Lower leg skin (tissue), 4 donors: ENCODE results near the gene LRRC75A. TPM values are rescaled to one million over a fixed set of nuclear protein-coding genes. Genes with fewer than 3 reads are reported as not detected.

ENCODE experiments used
- DNase-seq, 2 donors: peaks; one replicate each; pipeline ENCODE4 v3.0.0-alpha.2; 2019; ENCODE audit warnings: low spot score in 2 of 2
- H3K4me3 ChIP-seq: fragments of 200-600 bp; sonication (generic); 2 replicates; pipeline ENCODE4 v1.5.1; 2017; ENCODE audit warnings: mild to moderate bottlenecking, low read depth; ENCODE audit not compliant: poor library complexity, severe bottlenecking
- CTCF ChIP-seq, 3 donors: fragments of 450-650 bp; IDR thresholded peaks; one replicate each; pipeline ENCODE4 v1.5.1; 2016; ENCODE audit warnings: antibody characterized with exemption in 3 of 3, mild to moderate bottlenecking in 3 of 3, moderate library complexity in 2 of 3
- POLR2A ChIP-seq, 2 donors: fragments of 450-650 bp; IDR thresholded peaks; one replicate each; pipeline ENCODE4 v1.6.1; 2016 to 2017; ENCODE audit warnings: antibody characterized with exemption in 2 of 2, mild to moderate bottlenecking in 1 of 2, moderate library complexity in 1 of 2
- WGBS, 2 donors: methylation state at CpG; one replicate each; pipeline ENCODE4 v1.1.5; 2018; 5-methylcytosine and 5-hydroxymethylcytosine counted together
- intact Hi-C: fragments of 100-400 bp; cut with DNase I; formaldehyde crosslinking; loops from one replicate; pipeline ENCODE4 v1.15.0; 2023; ENCODE audit warnings: low total_unique reads
- total RNA-seq, 4 donors: library from RNA; depleted of rRNA; stranded (reverse); fragments of >200 nt; gene quantifications; one replicate each; pipeline ENCODE4 v1.1.0, GENCODE V29; 2016

LRRC75A gene
- total RNA-seq, 4 donors from 2014 or later = 0.74 to 1.6 (median 0.99) TPM

GRCh38 chr17:16521070-16521727 is 29.2 kb upstream of the LRRC75A start:
- 34% methylated on average over 7 of the region's 7 CpGs for WGBS, 2 donors
- intact Hi-C loops = loop anchor here (5.0 to 10.0 kb wide), 2 partner anchors 69 to 166 kb away; partner anchors contain the start of gene CENPV
- peak; percentile 77 to 93 for DNase-seq
- TF ChIP-seq POLR2A (IDR thresholded peaks at IDR 0.05) = no peak
- TF ChIP-seq CTCF (IDR thresholded peaks at IDR 0.05) = peak in 1 of 3 donors; percentile 74
- no peak overlapping the region for H3K4me3 ChIP-seq

GRCh38 chr17:16519021-16519420 is 27.0 kb upstream of the LRRC75A start:
- intact Hi-C loops = no loop called here
- peak in 1 of 2 donors; percentile 3 for DNase-seq
- no peak overlapping the region for H3K4me3 ChIP-seq
- TF ChIP-seq CTCF (IDR thresholded peaks at IDR 0.05) (no peak), POLR2A (IDR thresholded peaks at IDR 0.05) (no peak)

GRCh38 chr17:16517477-16517876 is 25.5 kb upstream of the LRRC75A start:
- H3K4me3 ChIP-seq = no peak overlapping the region
- WGBS, 2 donors = 89 to 94% methylated on average over 7 of the region's 7 CpGs
- intact Hi-C loops = no loop called here
- DNase-seq = no peak
- TF ChIP-seq POLR2A (IDR thresholded peaks at IDR 0.05) (no peak), CTCF (IDR thresholded peaks at IDR 0.05) (no peak)

GRCh38 chr17:16516594-16517051 is 24.6 kb upstream of the LRRC75A start:
- intact Hi-C loops = no loop called here
- TF ChIP-seq CTCF (IDR thresholded peaks at IDR 0.05) (no peak), POLR2A (IDR thresholded peaks at IDR 0.05) (no peak)
- no peak for DNase-seq
- 3 to 11% methylated on average over 16 of the region's 16 CpGs for WGBS, 2 donors
- H3K4me3 ChIP-seq = no peak overlapping the region

GRCh38 chr17:16515933-16516332 is 23.9 kb upstream of the LRRC75A start:
- no peak for DNase-seq
- no peak for TF ChIP-seq CTCF (IDR thresholded peaks at IDR 0.05)
- TF ChIP-seq POLR2A (IDR thresholded peaks at IDR 0.05) = no peak
- WGBS, 2 donors = 68 to 86% methylated on average over 4 of the region's 4 CpGs
- intact Hi-C loops = no loop called here
- H3K4me3 ChIP-seq = no peak overlapping the region

- DNase-seq = no peak
- intact Hi-C loops = no loop called here
- 83 to 87% methylated on average over 6 of the region's 6 CpGs for WGBS, 2 donors
- H3K4me3 ChIP-seq = no peak overlapping the region
- TF ChIP-seq POLR2A (IDR thresholded peaks at IDR 0.05) = no peak
- TF ChIP-seq CTCF (IDR thresholded peaks at IDR 0.05) = no peak
Measured at GRCh38 chr17:16513873-16514272, 21.9 kb upstream of the LRRC75A start.
